AG04450 (cell line): ENCODE data around the gene USP49. TPM values are rescaled to one million over a fixed set of nuclear protein-coding genes. Genes with fewer than 3 reads are reported as not detected.

Experiments
- CTCF ChIA-PET: fragments of 300-600, 350-600 bp; formaldehyde crosslinking; extraction: SDS; loops from one replicate; lab custom pipeline; 2022; ENCODE audit warnings: antibody characterized with exemption, inconsistent platforms; lab: Charles Lee
- POLR2A ChIA-PET: fragments of 350-600 bp; formaldehyde crosslinking; extraction: SDS; loops from one replicate; lab custom pipeline; 2021; ENCODE audit warnings: antibody characterized with exemption, inconsistent platforms; lab: Yijun Ruan, JAX
- DNase-seq: peaks from one replicate; pipeline ENCODE4 v3.0.0-alpha.2; 2011; ENCODE audit warnings: low read depth, low spot score
- H3K27ac ChIP-seq: one replicate; pipeline ENCODE4 v1.5.1; 2012; ENCODE audit warnings: low read depth, low read length, control low read depth
- H3K27me3 ChIP-seq: one replicate; pipeline ENCODE4 v1.6.0; 2012; ENCODE audit warnings: low read length; ENCODE audit not compliant: control insufficient read depth, insufficient read depth
- H3K4me3 ChIP-seq: 2 replicates; pipeline ENCODE4 v1.5.1; 2011; ENCODE audit warnings: mild to moderate bottlenecking, low read depth, low read length, control low read depth
- H3K9me3 ChIP-seq: 2 replicates; pipeline ENCODE4 v1.5.1; 2012; ENCODE audit warnings: low read length; ENCODE audit not compliant: control insufficient read depth, insufficient read depth
- polyA plus RNA-seq: library from polyadenylated mRNA; depleted of rRNA; stranded (reverse); fragments of >200 nt; gene quantifications from 2 replicates; pipeline ENCODE4 v1.2.3, GENCODE V29; 2011
- TF ChIP-seq, protein P1 (sequence below): IDR thresholded peaks from 2 replicates; pipeline ENCODE4 v1.5.1; 2011; ENCODE audit warnings: low read depth, low read length, control low read depth, inconsistent platforms

USP49 gene
- polyA plus RNA-seq, 1 experiment, result 3.0 TPM

DNA sequence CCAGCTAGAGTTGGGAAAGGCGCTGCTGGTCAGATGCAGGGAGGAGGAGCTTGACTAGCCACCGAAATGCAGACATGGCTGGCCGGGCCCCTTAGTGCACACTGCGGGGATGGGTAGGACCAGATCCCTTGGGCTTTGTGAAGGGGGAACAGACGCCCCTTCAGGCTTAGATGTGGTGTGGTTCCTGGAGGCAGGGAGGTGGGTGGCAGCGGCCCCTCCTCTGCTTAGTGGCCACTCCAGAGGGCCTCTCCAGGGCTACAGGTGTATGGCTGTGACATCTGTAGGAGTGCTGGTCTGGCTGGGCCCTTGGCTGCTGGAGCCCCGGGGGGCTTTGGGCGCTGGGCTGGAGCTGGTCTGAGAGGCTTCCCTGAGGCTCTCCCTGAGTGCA, 40.5 kb upstream of the USP49 start:
- Histone ChIP-seq H3K9me3 (no peaks in the 10 kb centered on the region), H3K4me3 (no peak overlapping the region), H3K27me3 (no peaks in the 10 kb centered on the region), H3K27ac (peak overlapping the region; percentile 47)
- ChIA-PET CTCF (interaction anchor here (0.5 to 12.9 kb wide), 14 partner anchors 8 to 568 kb away, joined by 3 to 145 read pairs (median 5); partner anchors contain the start of genes BYSL, MED20, TAF8 and TOMM6), POLR2A (interaction anchor here (0.5 to 1.5 kb wide), 3 partner anchors 102 to 142 kb away, joined by 3 to 6 read pairs (median 4); no protein-coding TSS in a partner anchor)
- TF ChIP-seq, protein P1, sequence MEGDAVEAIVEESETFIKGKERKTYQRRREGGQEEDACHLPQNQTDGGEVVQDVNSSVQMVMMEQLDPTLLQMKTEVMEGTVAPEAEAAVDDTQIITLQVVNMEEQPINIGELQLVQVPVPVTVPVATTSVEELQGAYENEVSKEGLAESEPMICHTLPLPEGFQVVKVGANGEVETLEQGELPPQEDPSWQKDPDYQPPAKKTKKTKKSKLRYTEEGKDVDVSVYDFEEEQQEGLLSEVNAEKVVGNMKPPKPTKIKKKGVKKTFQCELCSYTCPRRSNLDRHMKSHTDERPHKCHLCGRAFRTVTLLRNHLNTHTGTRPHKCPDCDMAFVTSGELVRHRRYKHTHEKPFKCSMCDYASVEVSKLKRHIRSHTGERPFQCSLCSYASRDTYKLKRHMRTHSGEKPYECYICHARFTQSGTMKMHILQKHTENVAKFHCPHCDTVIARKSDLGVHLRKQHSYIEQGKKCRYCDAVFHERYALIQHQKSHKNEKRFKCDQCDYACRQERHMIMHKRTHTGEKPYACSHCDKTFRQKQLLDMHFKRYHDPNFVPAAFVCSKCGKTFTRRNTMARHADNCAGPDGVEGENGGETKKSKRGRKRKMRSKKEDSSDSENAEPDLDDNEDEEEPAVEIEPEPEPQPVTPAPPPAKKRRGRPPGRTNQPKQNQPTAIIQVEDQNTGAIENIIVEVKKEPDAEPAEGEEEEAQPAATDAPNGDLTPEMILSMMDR, result no peak
- DNase-seq, result no peak

DNA sequence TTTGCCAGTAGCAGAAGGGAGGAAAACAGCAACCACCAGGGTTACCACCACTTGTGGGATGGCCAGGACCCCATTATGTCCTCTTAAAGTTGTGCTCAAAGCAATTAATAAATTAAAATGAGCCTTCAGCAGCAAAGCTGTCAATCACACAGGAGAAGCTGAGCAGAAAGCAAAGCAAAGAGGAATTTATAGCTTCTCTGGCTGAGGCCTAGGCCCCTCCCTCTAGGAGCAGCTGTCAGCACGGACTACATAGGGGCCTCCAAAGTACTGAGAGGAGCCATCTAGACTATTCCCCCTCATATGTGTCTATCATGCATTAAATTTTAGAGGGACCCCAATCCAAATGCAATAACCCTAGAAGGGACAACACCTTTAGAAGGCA, 40.0 kb upstream of the USP49 start:
- POLR2A ChIA-PET, result interaction anchor here (1.3 to 1.5 kb wide), 2 partner anchors 109 to 148 kb away, joined by 3 to 6 read pairs; partner anchors contain the start of gene TOMM6
- peak overlapping the region; percentile 21 for H3K27ac ChIP-seq
- CTCF ChIA-PET, result interaction anchor here (0.5 to 12.9 kb wide), 16 partner anchors 8 to 568 kb away, joined by 3 to 145 read pairs (median 4); partner anchors contain the start of genes BYSL, MED20, TAF8 and TOMM6

DNA sequence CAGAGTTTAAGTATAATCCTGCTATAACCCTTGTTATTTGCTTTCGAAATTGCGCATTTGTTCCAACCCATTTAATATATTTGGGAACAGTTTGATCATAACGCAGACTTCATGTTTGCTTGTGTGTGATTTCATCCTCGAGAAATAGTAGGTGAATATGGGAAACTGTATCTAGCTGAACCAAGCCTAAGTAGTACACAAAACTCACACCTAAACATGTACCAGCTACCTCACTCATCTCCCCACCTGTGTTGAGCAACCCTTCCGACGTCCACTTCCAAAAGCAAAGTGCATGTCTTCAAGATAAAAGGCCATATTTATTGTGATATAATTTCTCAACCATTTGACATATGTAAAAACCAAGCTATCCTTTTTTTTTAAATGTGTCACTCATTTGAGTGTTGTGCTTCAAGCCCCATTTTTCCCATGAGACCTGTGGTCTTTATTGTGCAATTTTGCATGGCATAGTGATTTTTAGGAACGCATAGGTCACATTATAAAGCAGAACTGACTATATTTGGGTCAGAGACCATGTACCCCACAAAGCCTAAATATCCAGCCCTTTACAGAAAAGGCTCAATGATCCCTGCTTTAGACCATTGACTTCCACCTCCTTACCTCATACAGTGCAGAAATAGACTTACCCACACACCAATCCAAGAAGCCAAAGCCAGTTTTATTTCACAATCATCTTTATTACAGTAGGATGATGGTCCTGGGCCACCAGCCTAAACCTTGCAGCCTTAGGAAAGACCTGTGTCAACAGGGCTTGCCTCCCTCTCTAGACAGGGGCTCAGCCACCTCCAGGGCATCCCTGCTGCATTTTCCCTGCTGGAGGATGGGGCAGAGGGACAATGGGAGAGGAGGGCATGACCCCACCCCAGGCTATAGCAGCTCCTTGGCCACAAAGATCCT, 39.4 kb upstream of the USP49 start:
- Histone ChIP-seq H3K27ac (peak overlapping the region; percentile 21), H3K9me3 (no peaks in the 10 kb centered on the region), H3K4me3 (no peak overlapping the region), H3K27me3 (no peaks in the 10 kb centered on the region)
- ChIA-PET CTCF (interaction anchor here (0.7 to 12.9 kb wide), 10 partner anchors 10 to 134 kb away, joined by 3 to 145 read pairs (median 4); partner anchors contain the start of genes BYSL and MED20), POLR2A (interaction anchor here (1.3 to 1.5 kb wide), 2 partner anchors 117 to 147 kb away, joined by 3 to 4 read pairs; partner anchors contain the start of genes TAF8 and TOMM6)
- TF ChIP-seq, protein P1, result no peak
- no peak for DNase-seq

More for the DNA sequence above, 40.0 kb upstream of the USP49 start:
- DNase-seq, result no peak
- Histone ChIP-seq H3K9me3 (no peaks in the 10 kb centered on the region), H3K4me3 (no peak overlapping the region), H3K27me3 (no peaks in the 10 kb centered on the region)
- TF ChIP-seq, protein P1, result no peak

DNA sequence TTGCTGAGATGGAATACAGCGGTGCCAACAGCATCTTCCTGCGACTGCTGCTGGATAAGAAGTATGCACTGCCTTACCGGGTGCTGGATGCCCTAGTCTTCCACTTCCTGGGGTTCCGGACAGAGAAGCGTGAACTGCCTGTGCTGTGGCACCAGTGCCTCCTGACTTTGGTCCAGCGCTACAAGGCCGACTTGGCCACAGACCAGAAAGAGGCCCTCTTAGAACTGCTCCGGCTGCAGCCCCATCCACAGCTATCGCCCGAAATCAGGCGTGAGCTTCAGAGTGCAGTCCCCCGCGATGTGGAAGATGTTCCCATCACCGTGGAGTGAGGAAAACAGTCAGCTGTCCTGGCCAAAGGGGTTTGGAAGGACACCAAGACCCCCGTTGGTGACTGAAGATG, 37.2 kb upstream of the USP49 start:
- DNase-seq, result no peak
- ChIA-PET CTCF (interaction anchor here (1.2 to 12.9 kb wide), 3 partner anchors 11 to 145 kb away, joined by 4 to 145 read pairs (median 144); partner anchors contain the start of genes BYSL, MED20 and TOMM6), POLR2A (interaction anchor here (0.8 kb wide), 1 partner anchor 15 kb away, joined by 3 read pairs; no protein-coding TSS in a partner anchor)
- TF ChIP-seq, protein P1, result no peak
- no peaks in the 10 kb centered on the region for H3K27me3 ChIP-seq
- H3K27ac ChIP-seq, result no peak overlapping the region
- no peaks in the 10 kb centered on the region for H3K9me3 ChIP-seq
- no peak overlapping the region for H3K4me3 ChIP-seq
